HG02840 (cell line): ENCODE results near the gene PLXNA2.

Source experiments
- ATAC-seq: cut with Tn5 transposase; IDR thresholded peaks from one replicate; pipeline ENCODE4 v1.9.1; 2021; ENCODE audit warnings: mild to moderate bottlenecking, moderate library complexity, moderate number of reproducible peaks; ENCODE audit not compliant: unreplicated experiment, low FRiP score

PLXNA2 gene

GRCh38 chr1:208127792-208128529 is 116.2 kb downstream of the PLXNA2 start:
- no peak for ATAC-seq

GRCh38 chr1:208127284-208127683 is 116.9 kb downstream of the PLXNA2 start:
- ATAC-seq = no peak

DNA sequence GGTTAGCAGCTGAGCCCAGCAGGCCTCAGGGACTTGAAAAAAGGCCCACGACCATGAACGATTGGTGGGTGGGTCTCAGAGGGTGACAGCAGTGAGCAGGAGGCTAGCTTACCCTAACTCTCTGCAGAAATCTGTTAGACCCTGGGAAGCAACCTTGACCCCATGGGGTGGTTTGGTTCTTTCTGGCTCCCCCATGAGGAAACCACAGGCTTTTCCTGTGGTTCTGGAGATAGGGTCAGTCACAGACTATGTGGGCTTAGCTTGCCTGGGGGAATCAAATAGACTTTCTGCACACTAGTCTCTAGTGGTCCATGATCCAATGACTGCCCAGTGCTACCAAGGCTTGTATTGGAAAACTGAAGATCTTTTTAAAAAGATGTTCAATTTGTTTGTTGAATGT is 118.1 kb downstream of the PLXNA2 start:
- ATAC-seq = no peak

- ATAC-seq = no peak
These were observed 121.4 kb downstream of the PLXNA2 start for GRCh38 chr1:208122612-208123358.

DNA sequence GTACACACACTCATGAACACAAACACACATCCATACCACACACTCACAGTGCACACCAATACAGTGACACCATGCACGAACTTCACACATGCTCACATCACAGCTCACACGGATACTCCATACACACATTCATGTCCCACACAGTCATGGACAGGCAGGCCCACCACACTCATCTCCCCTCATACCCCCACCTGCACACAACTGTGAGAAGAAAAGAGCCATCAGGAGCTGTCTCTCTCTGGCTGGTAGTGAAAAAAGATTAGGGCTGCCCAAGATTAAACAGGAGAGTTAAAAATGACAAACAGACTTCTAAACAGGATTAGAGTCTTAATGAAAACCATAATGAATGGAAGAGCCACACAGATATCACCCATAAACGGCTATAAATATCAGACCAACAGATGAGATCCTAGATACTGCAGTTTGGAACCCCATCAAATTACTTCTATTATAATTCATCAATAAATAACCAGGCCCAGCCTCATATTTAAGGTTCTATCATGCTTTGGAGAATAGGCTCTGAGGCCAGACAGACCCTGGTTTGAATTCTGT is 122.3 kb downstream of the PLXNA2 start:
- ATAC-seq = no peak

DNA sequence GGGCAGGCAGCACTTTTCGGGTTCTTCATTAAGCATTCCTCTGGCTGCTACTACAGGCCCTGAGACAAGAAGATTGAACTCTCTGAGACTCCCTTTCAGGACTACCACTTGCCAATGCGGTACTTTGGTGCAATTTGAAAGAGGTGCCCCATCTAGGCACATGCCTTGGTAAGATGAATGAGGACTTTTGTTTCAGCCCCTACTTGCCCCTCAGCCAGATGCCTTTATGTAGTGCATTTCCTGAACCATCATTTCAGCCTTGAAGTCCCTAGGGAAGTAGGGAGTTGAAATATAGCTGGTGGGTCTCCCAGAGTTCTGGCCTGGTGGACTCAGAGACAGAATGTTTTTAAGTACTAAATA is 123.8 kb downstream of the PLXNA2 start:
- no peak for ATAC-seq

GRCh38 chr1:208118841-208119606 is 125.2 kb downstream of the PLXNA2 start:
- no peak for ATAC-seq

DNA sequence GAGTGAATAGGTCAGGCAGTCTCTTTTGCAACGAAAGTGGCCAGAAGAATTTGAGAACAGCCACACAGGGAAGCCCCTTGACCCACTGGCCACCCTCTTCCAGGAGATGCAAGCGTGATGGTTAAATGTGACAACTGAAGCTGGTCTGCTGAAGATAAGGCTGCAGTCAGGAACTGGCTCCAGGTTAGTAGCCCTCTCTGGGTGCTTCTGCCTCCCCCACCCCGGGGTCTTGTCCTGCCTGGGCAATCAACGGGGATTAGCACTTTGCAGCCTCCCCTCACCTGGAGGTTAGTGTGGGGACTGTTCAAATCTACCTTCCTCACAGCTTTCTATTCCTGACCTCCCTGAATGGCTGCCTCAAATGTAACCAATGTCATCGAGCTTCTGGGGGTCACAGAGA is 125.9 kb downstream of the PLXNA2 start:
- ATAC-seq = no peak

- ATAC-seq = no peak
These were observed 126.4 kb downstream of the PLXNA2 start for GRCh38 chr1:208117826-208118225.

DNA sequence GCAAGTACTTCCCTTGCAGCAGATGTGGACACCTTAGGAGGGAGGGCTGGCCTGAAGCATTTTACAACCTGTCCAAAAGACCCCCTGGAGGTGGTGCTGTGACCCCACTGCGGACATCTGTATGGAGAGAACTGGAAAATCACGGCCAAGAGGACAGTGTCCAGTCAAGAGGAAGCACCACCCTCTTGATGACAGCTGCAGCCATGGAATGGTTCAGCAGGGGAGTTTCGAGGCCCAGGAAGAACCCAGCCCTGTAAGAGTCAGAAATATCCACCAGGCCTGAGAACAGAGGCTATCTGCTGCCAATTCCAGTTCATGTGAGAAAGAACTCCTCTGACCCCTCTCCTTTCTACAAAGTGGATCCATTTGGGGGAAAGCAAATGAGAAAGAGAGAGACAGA is 126.8 kb downstream of the PLXNA2 start:
- no peak for ATAC-seq

GRCh38 chr1:208115924-208116640 is 128.1 kb downstream of the PLXNA2 start:
- no peak for ATAC-seq

DNA sequence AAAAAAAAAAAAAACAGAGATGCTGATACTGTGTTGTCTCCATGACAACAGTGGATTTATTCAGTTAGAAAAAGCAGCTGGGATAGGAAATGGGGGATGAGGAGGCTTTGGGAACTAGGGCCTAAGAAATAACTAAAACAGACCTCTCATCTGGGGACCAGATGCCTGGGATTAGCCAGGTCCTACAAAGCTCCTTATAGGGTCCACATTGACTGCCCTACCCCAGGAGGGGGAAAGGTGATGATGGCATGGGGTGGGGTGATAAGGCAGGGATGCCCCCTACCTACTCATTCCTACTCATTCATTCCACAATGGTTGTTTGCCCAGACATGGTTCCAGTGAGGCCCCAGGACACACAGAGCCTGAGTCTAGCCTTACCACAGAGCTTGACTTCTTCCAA is 131.2 kb downstream of the PLXNA2 start:
- ATAC-seq = no peak

GRCh38 chr1:208112401-208112800 is 131.8 kb downstream of the PLXNA2 start:
- no peak for ATAC-seq

DNA sequence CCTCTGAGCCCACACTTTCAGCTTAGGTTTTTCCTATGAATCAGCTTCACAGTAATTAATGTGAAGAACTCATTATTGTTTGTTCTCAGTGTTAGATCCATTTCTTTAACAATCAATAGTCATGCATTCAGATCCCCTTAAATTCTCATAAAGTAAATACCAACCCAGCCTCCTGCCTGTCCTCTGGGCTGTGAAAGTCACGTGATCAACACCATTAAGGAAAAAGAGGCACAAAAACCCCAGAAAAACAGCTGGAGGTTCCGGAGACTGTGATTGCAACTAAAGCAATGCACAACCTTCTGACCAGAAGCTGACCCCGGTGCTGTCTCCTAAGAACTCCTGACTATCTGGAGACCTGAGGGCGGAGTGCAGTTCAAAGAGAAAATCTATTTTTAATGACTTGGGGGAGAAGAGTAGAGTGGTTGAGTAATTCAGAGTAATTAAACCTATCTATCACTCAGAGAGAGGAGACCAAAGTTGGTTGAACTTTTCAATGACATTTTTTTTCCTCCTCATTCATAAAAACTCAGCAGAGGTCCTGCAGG is 132.5 kb downstream of the PLXNA2 start:
- no peak for ATAC-seq

GRCh38 chr1:208110296-208110695 is 133.9 kb downstream of the PLXNA2 start:
- no peak for ATAC-seq

- ATAC-seq = no peak
These were observed 135.4 kb downstream of the PLXNA2 start for GRCh38 chr1:208108646-208109330.

DNA sequence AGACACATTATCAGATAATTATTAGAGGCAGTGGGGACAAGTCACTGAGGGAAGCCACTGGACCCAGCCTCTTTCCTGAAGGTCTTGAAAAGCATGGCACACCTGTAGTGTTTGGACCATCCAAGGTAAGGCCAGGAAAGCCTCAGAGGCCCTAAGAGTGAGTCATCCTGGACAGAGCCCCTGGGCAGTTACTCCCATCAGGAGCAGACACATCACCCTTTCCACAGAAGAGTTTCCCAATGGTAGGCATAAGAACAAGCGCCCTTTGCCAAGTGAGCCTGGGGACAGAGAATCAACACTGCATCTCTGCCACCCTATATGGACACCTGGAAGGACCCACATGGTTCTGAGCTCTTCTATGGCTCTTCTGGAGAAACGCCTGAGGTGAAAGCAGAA is 136.0 kb downstream of the PLXNA2 start:
- no peak for ATAC-seq

- no peak for ATAC-seq
These were observed 136.6 kb downstream of the PLXNA2 start for GRCh38 chr1:208107425-208108212.

- ATAC-seq = no peak
These were observed 138.0 kb downstream of the PLXNA2 start for GRCh38 chr1:208106218-208106617.
